HG03103 (cell line): ENCODE data around the gene GNRHR.
"Not testable (repeated sequence)": the region's sequence is repeated elsewhere in the genome, so short reads cannot be mapped to it uniquely, and the experiment has no call there.

Experiments
- ATAC-seq: cut with Tn5 transposase; IDR thresholded peaks from one replicate; pipeline ENCODE4 v1.9.1; 2021; ENCODE audit warnings: low read depth; ENCODE audit not compliant: unreplicated experiment

GNRHR gene

DNA sequence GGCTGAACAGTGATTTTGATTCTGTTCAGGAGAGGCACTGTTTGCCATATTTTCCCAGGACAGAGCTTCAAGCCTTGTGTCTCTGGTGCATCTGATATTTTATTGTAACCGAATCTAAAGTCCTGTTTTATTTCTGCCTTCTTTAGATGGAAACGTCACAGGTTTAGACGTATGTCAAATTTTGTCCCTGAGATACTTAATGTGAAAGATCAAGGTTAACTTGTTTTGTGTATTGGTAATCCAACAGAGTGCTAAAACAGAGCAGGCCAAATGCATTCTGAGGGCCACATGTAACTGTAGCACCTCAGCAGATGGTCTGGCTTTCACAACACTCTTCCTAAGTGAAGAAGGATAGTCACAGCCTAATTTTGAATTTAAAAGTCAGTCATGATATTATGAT, at the start of gene GNRHR:
GNRHR (minus strand) TSS at position 101 of the 400 bp plus-strand sequence; CDS start at position 48, 53 bp downstream.
- no peak for ATAC-seq

- no peak for ATAC-seq
These were observed 42.6 kb upstream of the GNRHR start for GRCh38 chr4:67796810-67797209.

- no peak for ATAC-seq
These were observed 36.5 kb upstream of the GNRHR start for GRCh38 chr4:67790721-67791120.

DNA sequence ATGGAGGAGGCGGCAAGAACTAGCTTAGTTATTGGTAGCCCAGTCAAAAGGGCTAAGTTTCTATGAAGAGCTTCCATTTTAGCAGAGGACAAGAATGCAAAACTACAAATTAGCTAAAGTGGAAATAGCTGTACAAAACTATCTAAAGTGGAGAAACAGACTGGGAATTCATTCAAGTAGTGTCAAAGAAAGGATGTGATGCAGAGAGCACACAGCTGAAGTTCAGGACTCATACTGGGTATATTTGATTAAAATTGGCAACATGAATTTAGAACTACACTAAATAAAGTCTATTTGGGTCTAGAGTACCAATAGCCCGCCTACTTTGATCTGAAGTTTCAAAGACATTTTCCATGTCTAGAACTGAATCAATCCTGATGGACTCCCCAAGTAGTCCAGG, 33.1 kb upstream of the GNRHR start:
- ATAC-seq = no peak

DNA sequence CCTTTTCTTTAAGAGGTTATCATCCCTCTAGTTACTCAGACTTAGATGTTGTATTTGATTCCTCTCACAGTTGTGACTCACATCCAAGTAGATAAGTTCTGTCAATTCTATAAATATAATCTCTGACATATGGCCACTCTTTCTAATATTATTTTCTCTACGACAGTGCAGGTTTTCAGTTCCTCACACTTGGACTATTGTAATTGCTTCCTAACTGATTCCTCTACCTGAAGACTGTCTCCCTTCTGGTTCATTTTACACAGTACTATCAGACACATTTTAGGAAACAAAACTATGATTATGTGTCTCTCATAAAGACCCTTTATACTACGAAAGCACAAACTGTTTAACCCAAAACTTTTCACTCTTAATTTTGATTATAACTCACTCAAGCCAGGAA, 31.3 kb upstream of the GNRHR start:
- ATAC-seq = no peak

DNA sequence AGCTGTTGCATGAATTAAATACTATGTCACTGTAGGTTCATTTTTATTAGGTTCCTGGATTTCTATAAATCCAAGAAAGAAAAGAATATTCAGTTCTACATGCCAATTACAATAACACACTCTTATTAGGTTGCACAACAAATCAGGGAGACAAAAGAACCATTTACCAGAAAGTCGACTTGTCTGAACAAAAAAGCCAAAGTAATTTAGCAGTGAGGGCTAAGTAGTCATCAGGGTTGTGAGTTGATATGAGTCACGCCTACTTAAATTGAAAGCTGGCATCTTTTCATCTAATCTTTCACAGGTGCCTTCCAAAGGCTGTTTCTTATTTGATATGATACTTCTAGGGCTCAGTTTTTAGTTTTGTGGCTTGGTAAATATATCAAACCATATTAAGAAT, 25.4 kb upstream of the GNRHR start:
- no peak for ATAC-seq

DNA sequence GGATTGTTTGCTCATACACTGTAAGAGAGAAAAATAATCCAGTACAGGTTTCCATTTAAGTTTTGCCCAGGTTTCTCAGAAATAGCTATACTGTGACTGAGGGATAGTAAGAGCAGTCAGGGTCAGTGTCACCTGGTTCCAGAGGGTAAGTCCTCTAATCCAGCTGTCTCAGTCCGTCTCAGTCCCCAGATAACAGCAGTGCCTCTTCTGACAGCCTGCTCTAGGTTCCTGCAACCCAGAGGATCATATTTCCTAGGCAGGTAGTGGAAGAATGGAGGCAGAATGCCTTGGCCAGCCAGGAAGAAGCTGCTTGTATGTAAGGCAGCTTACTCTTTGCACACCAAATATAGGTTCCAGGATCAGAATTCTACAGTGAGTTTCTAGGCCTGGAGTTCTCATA, 22.6 kb upstream of the GNRHR start:
- no peak for ATAC-seq

DNA sequence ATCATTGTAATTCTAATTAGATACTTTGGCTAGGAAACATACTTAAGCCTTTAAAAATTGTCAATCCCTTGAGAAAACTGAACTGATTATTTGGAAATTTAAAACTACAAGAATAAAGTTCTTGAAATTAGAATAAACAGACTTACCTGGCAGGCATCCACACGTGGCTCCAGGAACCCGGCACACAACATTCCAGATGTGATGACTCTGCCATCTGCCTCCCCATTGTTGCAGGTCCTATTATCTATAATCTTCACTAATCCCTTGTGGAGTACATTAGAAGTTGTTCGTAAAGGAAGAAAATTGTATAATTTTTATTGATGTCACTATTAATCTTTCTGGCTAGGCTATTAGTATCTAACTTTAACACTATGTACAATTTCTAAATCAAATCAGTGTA, 16.2 kb upstream of the GNRHR start:
- ATAC-seq = no peak

GRCh38 chr4:67765928-67766327, 11.7 kb upstream of the GNRHR start:
- ATAC-seq = no peak

GRCh38 chr4:67765401-67765800, 11.2 kb upstream of the GNRHR start:
- ATAC-seq = no peak

GRCh38 chr4:67764183-67764582, 10.0 kb upstream of the GNRHR start:
- ATAC-seq = no peak

DNA sequence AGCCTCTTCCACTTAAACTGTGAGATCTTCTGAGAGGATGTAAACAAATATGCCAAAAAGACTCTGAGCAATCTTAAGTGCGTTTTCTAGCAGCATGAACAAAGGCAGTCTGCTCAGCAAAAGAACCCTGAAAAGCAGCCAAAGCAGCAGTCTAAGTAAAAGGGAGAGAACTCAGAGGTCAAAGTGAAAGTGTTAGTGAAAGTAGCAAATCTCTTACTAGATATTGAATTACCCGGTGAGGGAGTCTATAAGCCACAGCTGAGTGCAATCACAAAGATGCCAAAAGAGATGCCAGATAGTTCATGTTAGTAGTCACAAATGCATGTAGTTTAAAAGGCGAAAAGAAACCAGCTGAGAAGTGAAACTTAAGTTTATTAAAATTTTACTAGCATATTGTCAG, 7.9 kb upstream of the GNRHR start:
- peak; percentile 99 for ATAC-seq

GRCh38 chr4:67756991-67757390, 2.8 kb upstream of the GNRHR start:
- not testable (repeated sequence) for ATAC-seq

DNA sequence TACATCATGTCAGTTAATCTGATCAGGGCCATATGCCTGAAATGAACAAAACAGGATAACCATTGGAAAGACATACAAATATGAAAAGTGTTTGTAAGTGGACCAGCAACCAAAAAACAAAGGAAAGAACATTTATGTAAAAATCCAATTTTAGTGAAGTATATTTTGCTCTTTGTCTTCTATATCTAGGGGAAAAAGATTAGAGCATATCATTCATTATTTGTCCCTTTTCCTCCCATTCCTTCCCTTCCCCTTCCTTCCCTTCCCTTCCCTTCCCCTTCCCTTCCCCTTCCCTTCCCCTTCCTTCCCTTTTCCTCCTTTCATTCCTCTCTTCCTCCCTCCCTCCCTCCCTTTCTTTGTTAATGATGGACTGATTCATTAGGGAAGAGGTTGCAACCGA, 1.8 kb upstream of the GNRHR start:
- ATAC-seq = no peak

DNA sequence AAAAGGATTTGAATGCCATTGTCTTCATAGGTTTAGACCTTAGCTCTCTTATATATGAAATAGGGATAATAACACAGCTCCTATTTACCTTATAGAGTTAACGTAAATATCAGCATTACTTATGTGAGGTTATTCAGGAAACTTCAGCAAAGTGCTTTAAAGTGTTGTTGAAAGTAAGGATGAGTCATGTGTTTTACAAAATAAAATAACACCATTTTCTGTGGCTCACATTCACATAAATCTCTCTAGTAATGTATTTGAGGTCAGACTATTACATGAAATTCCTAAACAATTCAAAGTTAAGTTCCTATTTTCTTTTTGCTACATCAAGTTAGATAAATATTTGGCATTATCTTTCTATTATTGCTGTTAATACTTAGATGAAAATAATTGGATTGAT, 2.9 kb downstream of the GNRHR start:
- ATAC-seq = no peak

DNA sequence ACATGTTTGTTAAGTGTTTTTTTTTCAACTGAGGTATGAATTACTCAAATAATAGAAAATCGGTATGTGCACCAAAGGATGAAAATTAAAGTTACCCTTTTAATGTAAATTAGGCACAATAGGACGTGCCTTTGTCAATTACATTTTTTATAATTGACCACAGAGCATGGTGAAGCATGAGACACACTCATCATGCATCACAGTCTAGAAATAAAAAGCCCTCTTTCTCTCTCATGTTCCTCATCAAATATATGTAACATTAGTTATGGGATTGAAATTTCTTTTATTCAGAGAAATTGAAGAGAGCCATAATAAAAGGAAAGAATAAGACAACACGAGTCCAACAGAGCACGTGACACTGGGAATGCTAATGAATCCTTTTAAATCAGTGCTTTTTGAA, 3.5 kb downstream of the GNRHR start:
- no peak for ATAC-seq

DNA sequence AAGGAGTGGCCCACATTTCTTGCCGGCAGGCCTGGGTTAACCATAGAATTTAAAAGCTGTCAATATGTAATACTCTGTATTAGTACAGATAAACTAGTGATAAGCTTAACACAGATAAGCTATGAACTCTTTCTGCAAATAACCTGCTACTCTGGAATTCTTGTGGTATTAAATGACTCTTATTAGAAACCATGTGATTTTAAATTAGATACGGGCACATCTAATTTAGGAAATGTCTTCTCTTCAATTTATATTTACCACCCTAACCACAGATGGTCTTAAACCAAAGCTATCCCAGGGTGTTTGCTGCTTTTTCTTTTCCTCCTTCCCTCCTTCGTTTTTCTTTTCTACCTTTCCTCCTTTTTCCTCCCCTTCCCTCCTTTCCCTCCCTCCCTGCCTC, 4.9 kb downstream of the GNRHR start:
- ATAC-seq = no peak

DNA sequence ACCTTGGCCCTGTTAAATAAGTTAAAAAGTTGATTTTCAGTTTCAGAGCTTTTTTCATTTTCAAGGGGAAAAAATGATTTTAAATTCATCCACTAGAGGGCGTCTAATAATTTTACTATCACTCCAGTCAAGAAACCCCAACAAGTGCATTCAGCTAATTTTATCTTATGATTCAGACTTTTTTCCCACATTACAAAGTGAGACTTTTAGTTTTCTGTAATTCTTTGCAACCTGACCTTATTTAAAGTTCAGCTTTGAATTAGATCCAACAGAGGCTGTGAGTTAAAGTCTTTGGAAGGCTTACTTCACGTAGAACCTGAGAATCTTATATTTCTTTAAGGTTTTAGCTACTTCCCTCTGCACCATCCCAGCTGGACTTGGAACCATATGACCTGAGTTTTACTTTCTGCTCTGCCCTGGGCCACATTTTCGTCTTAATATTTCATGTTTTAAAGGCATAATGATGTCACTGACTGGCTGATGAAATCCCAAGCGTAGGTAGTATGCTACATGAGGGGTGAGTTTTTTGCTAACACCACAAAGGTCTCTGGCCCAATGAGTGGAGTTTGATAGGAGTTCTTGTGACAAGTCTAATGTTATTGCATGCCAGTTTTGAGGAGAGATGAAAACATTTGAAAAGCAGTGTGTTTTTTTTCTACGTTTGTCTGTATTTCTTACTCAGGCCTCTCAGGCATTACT, 7.2 kb downstream of the GNRHR start:
- no peak for ATAC-seq

GRCh38 chr4:67744561-67745283, 9.5 kb downstream of the GNRHR start:
- no peak for ATAC-seq

DNA sequence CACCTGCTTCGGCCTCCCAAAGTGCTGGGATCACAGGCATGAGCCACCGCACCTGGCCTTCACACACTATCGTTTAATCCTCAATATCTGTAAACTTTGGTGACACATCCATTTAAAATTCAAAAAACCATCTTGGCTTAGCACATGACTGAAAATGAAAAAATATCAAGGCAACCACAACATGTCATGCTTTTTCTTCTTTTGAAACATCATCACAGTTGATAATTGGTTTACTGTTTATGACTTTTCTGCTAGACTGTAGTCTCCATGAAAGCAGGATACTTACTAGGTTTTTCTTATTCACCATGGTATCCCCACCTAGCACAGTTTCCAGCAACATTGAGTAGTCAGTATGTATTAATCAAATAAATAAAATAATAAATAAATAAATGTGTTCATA, 11.0 kb downstream of the GNRHR start:
- ATAC-seq = no peak

- no peak for ATAC-seq
These were observed 17.9 kb downstream of the GNRHR start for GRCh38 chr4:67736262-67736661.

DNA sequence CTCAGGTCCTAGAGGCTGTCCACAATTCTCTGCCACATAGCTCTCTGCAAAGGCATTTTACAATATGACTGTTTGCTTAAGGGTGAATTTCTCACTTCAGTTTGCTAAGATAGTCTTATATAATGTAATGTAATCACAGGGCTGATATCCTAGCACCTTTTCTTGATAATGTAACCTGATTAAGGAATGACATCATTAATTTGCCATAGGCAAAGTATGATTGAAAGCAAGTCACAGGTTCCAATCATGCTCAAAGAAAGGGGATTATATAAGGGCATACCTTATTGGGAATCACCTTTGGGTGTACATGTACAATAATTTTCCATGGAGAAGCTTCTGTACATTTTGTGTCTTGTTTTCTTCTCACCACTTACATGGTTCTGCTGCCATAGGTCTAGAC, 18.9 kb downstream of the GNRHR start:
- ATAC-seq = no peak
